ENCODE data around the gene ADAM23. TPM values are rescaled to one million over a fixed set of nuclear protein-coding genes. Genes with fewer than 3 reads are reported as not detected.

Gene ADAM23
- polyA plus RNA-seq, 2 of the 4 experiments (the other 2 are of a cell fraction): 6.1 to 7.8 TPM

- TF ChIP-seq FOSB (CRISPR knock-in tag; IDR thresholded peaks at IDR 0.05): no peak
- TF ChIP-seq MAX (IDR thresholded peaks at IDR 0.05): no peak
- TF ChIP-seq ZC3H11A (IDR thresholded peaks at IDR 0.05): no peak
- no peak for TF ChIP-seq HMGXB4 (CRISPR knock-in tag; IDR thresholded peaks at IDR 0.05; ENCODE audit: borderline replicate concordance)
- TF ChIP-seq ZNF302 (CRISPR knock-in tag; IDR thresholded peaks at IDR 0.05): no peak
- no peak for TF ChIP-seq ESRRA (IDR thresholded peaks at IDR 0.05; ENCODE audit: borderline replicate concordance, low read length)
Observed at GRCh38 chr2:206464597-206464996, 21.3 kb downstream of the ADAM23 start (continued).

- no peak overlapping the region for H3K4me3 ChIP-seq
- 43% methylated on average over 2 of the region's 2 CpGs for WGBS (ENCODE audit: missing lambda C conversion rate)
Observed at GRCh38 chr2:206471524-206472062, 28.3 kb downstream of the ADAM23 start.

DNA sequence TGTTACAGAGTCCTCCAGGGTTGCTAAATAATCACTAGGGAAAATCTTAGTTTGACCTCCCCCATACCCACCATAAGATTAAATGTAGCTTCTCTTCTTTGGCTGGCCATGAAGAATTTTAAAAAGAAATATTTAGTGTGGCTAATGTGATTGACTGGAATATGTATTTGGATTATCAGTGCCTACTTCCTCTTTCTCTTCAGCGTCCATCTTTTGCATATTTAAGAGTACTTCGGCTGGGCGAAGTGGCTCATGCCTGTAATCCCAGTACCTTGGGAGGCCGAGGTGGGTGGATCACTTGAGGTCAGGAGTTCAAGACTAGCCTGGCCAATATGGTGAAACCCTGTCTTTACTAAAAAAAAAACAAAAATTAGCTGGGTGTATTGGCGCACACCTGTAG, 28.8 kb downstream of the ADAM23 start:
- Histone ChIP-seq H3K4me3 (no peak overlapping the region), H3K4me2 (no peak overlapping the region), H3K9me3 (no peaks in the 10 kb centered on the region), H3K4me1 (no peaks in the 10 kb centered on the region), H3K27ac (no peak overlapping the region)
- no peak for ATAC-seq
- CTCF ChIA-PET: interaction anchor here (0.6 to 0.7 kb wide), 2 partner anchors 9 to 188 kb away, joined by 3 read pairs; no protein-coding TSS in a partner anchor
- WGBS (ENCODE audit: missing lambda C conversion rate): 61% methylated on average over 5 of the region's 5 CpGs
- DNase-seq (ENCODE audit: low read depth in 1 of 2, low spot score in 1 of 2): no peak
- TF ChIP-seq HOXA7 (CRISPR knock-in tag; IDR thresholded peaks at IDR 0.05) (no peak), TP53 (CRISPR knock-in tag; IDR thresholded peaks at IDR 0.05) (no peak), RCOR1 (IDR thresholded peaks at IDR 0.05; ENCODE audit: low read depth, low read length) (no peak), CHD4 (IDR thresholded peaks at IDR 0.05; ENCODE audit: borderline replicate concordance) (no peak), ZFP36 (IDR thresholded peaks at IDR 0.05; ENCODE audit: borderline replicate concordance, partially characterized antibody) (no peak), HMGXB4 (CRISPR knock-in tag; IDR thresholded peaks at IDR 0.05; ENCODE audit: borderline replicate concordance) (no peak), HOXB5 (CRISPR knock-in tag; IDR thresholded peaks at IDR 0.05) (no peak)
- no peak for FAIRE-seq
- POLR2A ChIA-PET: no interaction called here

More at GRCh38 chr2:206471524-206472062, 28.3 kb downstream of the ADAM23 start:
- no peak for FAIRE-seq
- ChIA-PET CTCF (no interaction called here), POLR2A (no interaction called here)
- DNase-seq (ENCODE audit: low read depth in 1 of 2, low spot score in 1 of 2): no peak
- Histone ChIP-seq H3K4me1 (no peaks in the 10 kb centered on the region), H3K9me3 (no peaks in the 10 kb centered on the region), H3K27ac (no peak overlapping the region), H3K4me2 (no peak overlapping the region)
- no peak for TF ChIP-seq FOSB (CRISPR knock-in tag; IDR thresholded peaks at IDR 0.05)
- no peak for TF ChIP-seq ZC3H11A (IDR thresholded peaks at IDR 0.05)
- no peak for ATAC-seq

GRCh38 chr2:206474099-206474498, 30.8 kb downstream of the ADAM23 start:
- Histone ChIP-seq H3K4me3 (no peak overlapping the region), H3K4me2 (no peak overlapping the region), H3K27ac (no peak overlapping the region), H3K9me3 (no peaks in the 10 kb centered on the region), H3K4me1 (no peaks in the 10 kb centered on the region)
- 93% methylated on average over 1 of the region's 1 CpG for WGBS (ENCODE audit: missing lambda C conversion rate)
- ATAC-seq: no peak
- ChIA-PET POLR2A (no interaction called here), CTCF (interaction anchor here (0.6 kb wide), 1 partner anchor 743 kb away, joined by 7 read pairs; no protein-coding TSS in a partner anchor)
- FAIRE-seq: no peak
- no peak for DNase-seq (ENCODE audit: low read depth in 1 of 2, low spot score in 1 of 2)
- TF ChIP-seq MAZ (IDR thresholded peaks at IDR 0.05; ENCODE audit: borderline replicate concordance, low read depth, low read length) (no peak), RAD21 (conservative IDR thresholded peaks at IDR 0.05 in 1 of 2, IDR thresholded peaks at IDR 0.05 in 1 of 2) (no peak), ZFP36 (IDR thresholded peaks at IDR 0.05; ENCODE audit: borderline replicate concordance, partially characterized antibody) (no peak), USF2 (IDR thresholded peaks at IDR 0.05) (no peak), RARB (CRISPR knock-in tag; IDR thresholded peaks at IDR 0.05) (no peak), RNF2 (IDR thresholded peaks at IDR 0.05; ENCODE audit: borderline replicate concordance, low read depth) (no peak), ZNF302 (CRISPR knock-in tag; IDR thresholded peaks at IDR 0.05) (no peak), CTCF (IDR thresholded peaks at IDR 0.05) (no peak), KDM5A (IDR thresholded peaks at IDR 0.05) (no peak), EP300 (IDR thresholded peaks at IDR 0.05) (no peak), CBX8 (IDR thresholded peaks at IDR 0.05) (no peak), ESRRA (IDR thresholded peaks at IDR 0.05; ENCODE audit: borderline replicate concordance, low read length) (no peak), ZSCAN20 (CRISPR knock-in tag; IDR thresholded peaks at IDR 0.05) (no peak), MYC (IDR thresholded peaks at IDR 0.05; ENCODE audit: borderline replicate concordance, low read length) (no peak), RCOR1 (IDR thresholded peaks at IDR 0.05; ENCODE audit: low read depth, low read length) (no peak)
- TF ChIP-seq, protein P1, sequence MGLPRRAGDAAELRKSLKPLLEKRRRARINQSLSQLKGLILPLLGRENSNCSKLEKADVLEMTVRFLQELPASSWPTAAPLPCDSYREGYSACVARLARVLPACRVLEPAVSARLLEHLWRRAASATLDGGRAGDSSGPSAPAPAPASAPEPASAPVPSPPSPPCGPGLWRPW (IDR thresholded peaks at IDR 0.05): no peak

All from A549 (cell line).